Right hindlimb (tissue), 1 donor: ENCODE measurements around the gene AFAP1L2.
A peak's percentile ranks its signal among the peaks of the same experiment; 100 is the strongest.

Experiments
- DNase-seq: peaks from one replicate; pipeline ENCODE4 v3.0.0-alpha.2; 2018

The AFAP1L2 gene

DNA sequence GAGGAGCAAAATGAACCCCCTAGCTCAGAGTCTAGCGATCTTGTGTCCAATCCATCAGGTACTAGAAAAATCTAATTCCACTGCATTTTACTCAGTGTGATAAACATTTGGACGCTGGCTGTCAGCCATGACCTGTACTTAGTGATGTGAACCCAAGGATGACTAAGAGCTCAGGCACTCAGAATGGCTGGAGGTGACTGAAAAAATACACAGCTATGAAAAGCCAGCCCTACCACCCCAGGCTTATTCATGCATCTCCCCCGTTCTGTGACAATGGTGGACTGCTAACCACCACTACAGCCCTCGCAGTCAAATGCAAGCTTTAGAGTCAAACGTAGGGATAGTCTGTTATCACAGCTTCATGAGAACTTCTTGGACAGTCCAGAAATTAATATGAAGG is 14.9 kb downstream of the AFAP1L2 start:
- no peak for DNase-seq

GRCh38 chr10:114388275-114388674 is 16.0 kb downstream of the AFAP1L2 start:
- DNase-seq = no peak

DNA sequence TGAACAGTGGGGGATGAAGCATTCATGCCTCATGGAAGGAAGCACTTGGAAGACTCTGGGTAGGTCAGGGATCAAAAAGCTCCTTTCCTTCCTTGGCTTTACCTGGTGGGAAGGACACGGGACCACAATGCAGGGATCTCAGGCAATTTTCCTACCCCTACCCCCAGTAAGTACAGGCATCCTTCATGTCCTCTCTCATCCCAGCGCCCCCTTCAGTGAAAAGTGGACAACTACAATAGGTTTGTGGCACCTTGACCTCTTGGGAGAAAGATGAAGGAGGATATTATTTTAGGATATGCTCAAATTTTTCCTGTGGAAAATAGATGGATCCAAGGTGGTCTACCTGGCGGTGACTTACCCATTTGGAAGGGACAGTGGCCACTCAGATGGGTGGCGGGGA is 16.5 kb downstream of the AFAP1L2 start:
- no peak for DNase-seq

GRCh38 chr10:114386452-114386851 is 17.9 kb downstream of the AFAP1L2 start:
- DNase-seq = no peak

GRCh38 chr10:114385557-114385956 is 18.7 kb downstream of the AFAP1L2 start:
- DNase-seq = no peak

DNA sequence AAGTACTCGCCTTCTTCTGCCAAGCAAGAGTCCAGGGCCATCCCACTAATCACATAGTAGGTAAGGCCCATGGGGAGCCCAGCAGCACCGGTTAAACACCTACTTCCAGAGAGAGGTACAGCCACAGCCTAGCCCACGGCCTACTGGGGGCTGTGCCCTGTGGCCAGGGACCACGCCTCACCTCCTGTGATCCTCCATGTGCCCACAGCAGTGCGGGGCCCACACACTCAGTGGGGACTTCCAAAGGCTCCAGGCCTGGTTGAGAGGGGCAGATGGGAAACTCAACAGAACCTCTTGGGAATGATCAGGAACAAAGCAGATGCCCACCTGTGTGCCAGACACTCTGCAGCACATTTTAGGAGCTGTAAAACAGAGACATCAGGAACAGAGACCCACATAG is 19.7 kb downstream of the AFAP1L2 start:
- no peak for DNase-seq

DNA sequence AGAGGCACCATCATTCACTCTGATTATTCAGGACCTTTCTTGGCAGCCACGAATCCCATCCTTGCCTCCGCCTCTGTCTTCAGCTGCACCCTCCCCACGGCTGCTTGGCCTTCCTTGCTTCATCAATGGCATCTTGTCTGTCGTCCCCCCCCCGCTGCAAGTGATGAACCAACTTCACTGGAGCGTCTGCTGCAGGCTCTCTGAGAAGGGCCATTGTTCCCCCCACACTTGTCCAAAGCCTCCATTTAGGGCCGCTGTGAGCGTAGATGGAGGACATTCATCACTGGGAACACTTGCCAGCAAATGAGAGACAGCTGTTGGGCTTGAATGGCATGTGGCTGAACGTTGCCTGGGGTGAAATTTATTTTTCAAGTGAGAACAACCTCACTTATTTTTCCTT is 20.1 kb downstream of the AFAP1L2 start:
- DNase-seq = peak; percentile 60

GRCh38 chr10:114380797-114381196 is 23.5 kb downstream of the AFAP1L2 start:
- DNase-seq = no peak

- no peak for DNase-seq
These were observed 24.2 kb downstream of the AFAP1L2 start for GRCh38 chr10:114380060-114380459.

DNA sequence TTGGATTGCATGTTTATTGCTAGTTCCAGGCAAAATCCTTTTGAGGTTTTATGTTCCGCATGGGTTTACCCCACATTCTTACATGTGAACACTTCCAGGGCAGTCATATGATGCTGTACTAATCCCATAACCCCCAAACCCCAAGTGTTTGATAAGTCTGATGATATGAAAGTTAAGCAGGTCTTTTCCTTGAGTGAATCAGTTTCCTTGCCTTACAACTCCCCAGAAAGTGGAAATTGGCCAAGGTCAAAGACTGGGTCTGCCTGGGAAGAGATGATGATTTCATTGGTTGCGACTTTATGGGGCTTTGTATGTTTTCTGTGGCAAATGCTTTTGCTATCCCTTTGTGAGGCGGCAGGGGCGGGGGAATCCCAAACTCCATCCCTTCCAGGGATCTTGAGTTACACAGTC is 24.7 kb downstream of the AFAP1L2 start:
- DNase-seq = peak; percentile 60

DNA sequence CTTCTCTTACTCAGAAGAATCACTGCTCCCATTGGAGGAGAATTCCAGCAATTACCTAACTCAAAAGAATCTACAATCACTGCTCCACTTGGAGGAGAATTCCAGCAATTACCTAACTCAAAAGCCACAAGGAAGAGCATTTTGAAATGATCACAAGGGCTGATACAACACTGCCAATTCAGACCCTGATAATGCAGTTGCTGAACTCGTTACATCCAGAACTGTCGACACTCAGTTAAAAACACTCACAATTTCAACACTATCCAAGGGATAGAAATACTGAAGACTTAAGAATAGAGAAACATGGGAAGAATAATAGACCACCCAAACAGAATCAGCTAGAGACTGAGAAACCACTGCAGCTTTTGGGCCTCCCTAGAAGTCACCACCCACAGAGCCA is 27.8 kb downstream of the AFAP1L2 start:
- DNase-seq = no peak

DNA sequence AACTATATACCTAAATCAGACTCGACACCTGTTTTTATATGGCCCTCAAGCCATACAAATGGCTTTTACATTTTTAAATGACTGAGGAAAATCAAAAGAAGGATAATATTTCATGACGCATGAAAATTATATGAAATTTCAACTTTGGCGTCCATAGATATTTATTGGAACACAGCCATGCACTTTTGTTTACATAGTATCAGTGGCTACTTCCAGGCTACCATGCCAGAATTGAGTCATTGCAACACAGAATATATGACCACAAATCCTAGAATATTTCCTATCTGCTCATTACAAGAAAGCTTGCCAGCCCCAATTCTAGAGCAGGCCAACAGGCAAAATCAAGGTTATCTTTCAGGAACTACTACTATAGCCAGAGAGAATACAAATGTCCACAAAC is 29.3 kb downstream of the AFAP1L2 start:
- no peak for DNase-seq

GRCh38 chr10:114374053-114374791 is 30.1 kb downstream of the AFAP1L2 start:
- DNase-seq = peak; percentile 91

- DNase-seq = no peak
These were observed 30.7 kb downstream of the AFAP1L2 start for GRCh38 chr10:114373631-114374030.

DNA sequence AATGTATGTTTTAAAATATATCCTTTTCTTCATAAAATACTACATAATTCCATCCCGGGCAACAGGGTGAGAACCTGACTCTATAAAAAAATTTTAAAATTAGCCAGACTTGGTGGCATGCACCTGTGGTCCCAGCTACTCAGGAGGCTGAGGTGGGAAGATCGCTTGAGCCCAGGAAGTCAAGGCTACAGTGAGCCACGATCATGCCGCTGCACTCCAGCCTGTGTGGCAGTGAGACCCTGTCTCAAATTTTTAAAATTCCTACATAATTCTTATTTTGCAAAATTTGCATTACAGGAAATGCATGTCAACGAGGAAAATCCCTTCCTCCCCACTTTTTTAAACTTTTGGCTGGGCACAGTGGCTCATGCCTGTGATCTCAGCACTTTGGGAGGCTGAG is 31.3 kb downstream of the AFAP1L2 start:
- DNase-seq = no peak

DNA sequence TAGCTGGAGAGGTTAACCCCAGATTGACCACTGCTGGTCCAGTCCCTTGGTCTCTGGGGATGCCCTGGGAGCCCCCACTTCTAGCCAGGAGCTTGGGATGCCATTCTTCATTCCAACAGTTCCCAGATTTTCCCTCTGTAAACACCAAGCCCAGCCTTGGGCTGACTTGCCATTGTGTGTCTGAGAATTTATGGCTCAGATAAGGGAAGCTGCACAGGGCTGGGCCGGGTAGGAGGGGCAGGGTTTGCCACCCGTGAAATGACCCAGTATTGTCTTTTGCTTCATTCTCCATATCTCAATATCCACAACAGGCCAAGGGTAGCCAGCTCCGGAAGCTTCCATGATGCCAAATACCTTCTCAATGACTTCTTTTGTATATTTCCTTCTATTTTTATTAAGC is 32.1 kb downstream of the AFAP1L2 start:
- no peak for DNase-seq

- DNase-seq = no peak
These were observed 33.3 kb downstream of the AFAP1L2 start for GRCh38 chr10:114370966-114371365.

- DNase-seq = no peak
These were observed 34.1 kb downstream of the AFAP1L2 start for GRCh38 chr10:114370199-114370598.

- no peak for DNase-seq
These were observed 36.3 kb downstream of the AFAP1L2 start for GRCh38 chr10:114368057-114368391.

DNA sequence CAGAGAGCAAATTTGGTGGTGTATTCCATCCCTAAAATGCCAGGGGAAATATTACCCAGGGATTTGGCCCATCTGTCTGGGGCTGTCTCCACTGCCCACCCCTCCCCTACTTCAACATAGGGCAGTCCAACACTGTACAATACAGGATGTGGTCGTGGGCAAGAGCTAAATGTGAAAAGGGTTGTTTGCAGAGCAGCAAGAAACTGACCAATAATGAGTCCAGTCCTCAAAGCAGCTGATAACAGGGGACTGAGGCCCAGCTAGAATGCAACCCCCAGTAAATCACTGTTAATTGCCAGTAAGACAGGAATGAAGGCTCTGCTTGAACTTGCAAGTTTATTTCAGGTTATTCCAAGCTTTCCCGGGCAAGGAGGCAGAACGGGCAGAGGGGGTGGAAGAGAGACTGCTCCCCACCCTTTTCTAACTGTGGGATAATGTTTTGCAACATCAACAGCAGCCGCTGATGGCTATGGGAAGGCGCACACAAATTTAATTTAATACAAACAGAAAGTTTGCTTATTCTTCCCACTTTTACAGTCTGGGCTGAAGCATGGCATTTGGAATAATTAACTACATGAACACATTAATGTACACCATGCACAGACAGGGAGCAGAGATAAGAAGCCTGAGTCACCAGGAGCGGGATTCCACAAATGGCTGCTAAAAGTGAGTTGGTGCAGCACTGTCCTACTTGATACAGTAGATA is 36.8 kb downstream of the AFAP1L2 start:
- DNase-seq = no peak

DNA sequence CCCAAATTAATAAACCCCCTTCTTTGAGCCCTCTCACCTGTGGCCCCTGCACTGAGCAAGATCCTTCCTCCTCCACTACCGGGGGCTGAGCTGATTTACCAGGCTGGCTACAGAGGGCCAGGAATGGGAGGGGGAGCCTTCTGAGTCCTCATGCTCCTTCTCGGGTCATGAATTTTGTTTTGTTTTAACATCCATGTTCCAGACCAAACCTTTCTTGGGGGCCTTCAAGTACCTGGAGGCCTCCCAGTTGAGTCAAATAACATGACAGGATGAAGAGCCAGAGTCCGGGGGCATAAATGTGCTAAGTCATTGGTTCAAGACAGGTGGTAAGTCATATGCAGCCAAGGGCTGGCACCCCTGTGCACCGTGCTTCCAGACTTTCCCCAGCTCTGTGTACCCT is 39.6 kb downstream of the AFAP1L2 start:
- no peak for DNase-seq

GRCh38 chr10:114363745-114364454 is 40.4 kb downstream of the AFAP1L2 start:
- DNase-seq = no peak

DNA sequence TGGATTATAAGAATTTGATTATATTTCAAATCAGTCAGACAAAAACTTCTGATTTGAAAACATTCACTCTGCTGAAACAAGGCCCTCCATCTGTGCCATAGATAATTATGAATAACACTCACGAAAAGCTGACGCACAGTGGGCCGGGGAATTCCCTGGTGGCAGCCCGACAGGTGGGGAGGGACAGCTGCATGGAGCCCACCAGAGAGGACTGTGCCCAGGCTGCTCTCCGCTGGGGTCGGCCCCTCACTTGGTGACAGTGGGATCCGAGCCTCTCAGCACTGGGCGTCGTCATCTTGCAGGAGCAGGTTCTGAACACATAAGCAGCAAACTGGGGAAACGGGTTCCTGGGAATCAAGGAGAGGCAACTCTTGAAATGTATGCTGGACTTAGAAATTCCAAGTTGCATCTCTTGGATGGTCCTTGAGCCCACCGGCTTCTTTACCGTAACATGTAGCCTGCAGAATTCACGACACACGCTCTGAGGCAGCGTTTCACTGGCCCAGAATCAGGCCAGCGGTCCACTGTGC is 41.4 kb downstream of the AFAP1L2 start:
- DNase-seq = peak; percentile 70

DNA sequence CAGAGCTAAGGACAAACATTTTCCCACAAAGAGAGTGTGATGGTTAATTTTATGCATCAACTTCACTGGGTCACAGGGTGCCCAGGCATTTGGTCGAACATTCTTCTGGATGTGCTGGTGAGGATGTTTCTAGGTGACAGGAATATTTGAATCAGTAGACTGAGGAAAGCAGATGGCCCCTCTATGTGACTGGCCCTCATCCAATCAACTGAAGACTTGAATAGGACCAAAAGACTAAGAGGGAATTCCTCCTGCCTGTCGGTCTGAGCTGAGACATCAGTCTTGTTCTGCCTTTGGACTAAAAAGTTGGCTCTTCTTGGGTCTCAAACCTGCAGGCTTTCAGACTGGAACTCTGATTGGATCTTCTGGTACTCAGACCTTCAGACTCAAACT is 44.4 kb downstream of the AFAP1L2 start:
- DNase-seq = no peak
